ENCODE data around the gene ANAPC7.
"Not testable (repeated sequence)": the region's sequence is repeated elsewhere in the genome, so short reads cannot be mapped to it uniquely, and the experiment has no call there.

ANAPC7 gene

GRCh38 chr12:110405126-110405662 lies 1.7 kb upstream of the ANAPC7 start:
- DNase-seq (ENCODE audit: low spot score in 2 of 2); H3K4me1 Mint-ChIP-seq; H3K9me3 Mint-ChIP-seq; ATAC-seq (ENCODE audit: low read depth); H3K4me3 Mint-ChIP-seq; H3K36me3 Mint-ChIP-seq; H3K27ac Mint-ChIP-seq; H3K27me3 Mint-ChIP-seq: not testable (repeated sequence)

- Mint-ChIP-seq H3K4me3 (peak overlapping the region; percentile 99), H3K4me1 (peaks cover 6% of the 10 kb centered on the region), H3K27me3 (no peaks in the 10 kb centered on the region), H3K9me3 (no peaks in the 10 kb centered on the region), H3K36me3 (peaks cover 2% of the 10 kb centered on the region), H3K27ac (peak overlapping the region; percentile 98)
- peak; percentile 73 to 78 for DNase-seq (ENCODE audit: low spot score in 2 of 2)
- peak; percentile 68 for ATAC-seq (ENCODE audit: low read depth)
Measured at GRCh38 chr12:110403976-110404682, 621 bp upstream of the ANAPC7 start.

GRCh38 chr12:110382683-110383082 lies 20.8 kb downstream of the ANAPC7 start:
- no peak overlapping the region for H3K4me3 Mint-ChIP-seq
- no peak for ATAC-seq (ENCODE audit: low read depth)
- no peak for DNase-seq (ENCODE audit: low spot score in 2 of 2)
- peaks cover 5% of the 10 kb centered on the region for H3K4me1 Mint-ChIP-seq
- H3K27ac Mint-ChIP-seq = peak overlapping the region; percentile 69
- peaks cover 38% of the 10 kb centered on the region for H3K36me3 Mint-ChIP-seq
- H3K27me3 Mint-ChIP-seq = no peaks in the 10 kb centered on the region
- no peaks in the 10 kb centered on the region for H3K9me3 Mint-ChIP-seq

DNA sequence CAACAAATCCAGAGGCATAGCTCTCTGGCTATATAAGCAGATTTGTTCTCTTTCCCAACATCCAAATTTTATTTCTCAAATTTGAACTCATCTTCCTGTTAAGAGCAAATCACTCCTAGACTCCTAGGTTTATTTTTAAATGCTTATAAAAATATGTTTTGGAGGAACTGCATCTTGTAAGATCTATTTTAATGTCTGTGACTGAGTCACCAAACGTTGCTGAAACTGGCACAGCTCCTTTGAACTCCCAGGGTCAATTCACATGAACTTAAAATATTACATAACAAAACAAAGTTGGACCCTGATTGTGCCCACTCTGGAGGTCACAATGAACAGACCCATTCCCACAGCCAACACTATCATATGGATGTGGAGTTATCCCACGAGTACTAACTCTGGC lies 23.9 kb downstream of the ANAPC7 start:
- Mint-ChIP-seq H3K4me3 (no peak overlapping the region), H3K27ac (no peak overlapping the region), H3K27me3 (no peaks in the 10 kb centered on the region), H3K36me3 (peaks cover 41% of the 10 kb centered on the region), H3K4me1 (peaks cover 1% of the 10 kb centered on the region), H3K9me3 (no peaks in the 10 kb centered on the region)
- DNase-seq (ENCODE audit: low spot score in 2 of 2) = no peak
- ATAC-seq (ENCODE audit: low read depth) = no peak

GRCh38 chr12:110379197-110379596 lies 24.3 kb downstream of the ANAPC7 start:
- Mint-ChIP-seq H3K36me3 (peaks cover 40% of the 10 kb centered on the region), H3K9me3 (no peaks in the 10 kb centered on the region), H3K4me1 (no peaks in the 10 kb centered on the region), H3K27me3 (no peaks in the 10 kb centered on the region), H3K4me3 (no peak overlapping the region), H3K27ac (no peak overlapping the region)
- DNase-seq (ENCODE audit: low spot score in 2 of 2) = no peak
- ATAC-seq (ENCODE audit: low read depth) = no peak

- not testable (repeated sequence) for H3K27me3 Mint-ChIP-seq; H3K4me3 Mint-ChIP-seq; DNase-seq (ENCODE audit: low spot score in 2 of 2); H3K27ac Mint-ChIP-seq; ATAC-seq (ENCODE audit: low read depth); H3K9me3 Mint-ChIP-seq; H3K4me1 Mint-ChIP-seq
- H3K36me3 Mint-ChIP-seq = peaks cover 42% of the 10 kb centered on the region
Measured at GRCh38 chr12:110378131-110378790, 25.2 kb downstream of the ANAPC7 start.

- Mint-ChIP-seq H3K27me3 (no peaks in the 10 kb centered on the region), H3K4me3 (no peak overlapping the region), H3K4me1 (peaks cover 3% of the 10 kb centered on the region), H3K36me3 (peaks cover 23% of the 10 kb centered on the region), H3K27ac (peak overlapping the region; percentile 36), H3K9me3 (no peaks in the 10 kb centered on the region)
- ATAC-seq (ENCODE audit: low read depth) = no peak
- no peak for DNase-seq (ENCODE audit: low spot score in 2 of 2)
Measured at GRCh38 chr12:110373962-110374611, 29.4 kb downstream of the ANAPC7 start.

- no peak for ATAC-seq (ENCODE audit: low read depth)
- no peak for DNase-seq (ENCODE audit: low spot score in 2 of 2)
- peaks cover 4% of the 10 kb centered on the region for H3K4me1 Mint-ChIP-seq
- peaks cover 20% of the 10 kb centered on the region for H3K36me3 Mint-ChIP-seq
- H3K4me3 Mint-ChIP-seq = no peak overlapping the region
- H3K9me3 Mint-ChIP-seq = no peaks in the 10 kb centered on the region
- H3K27me3 Mint-ChIP-seq = no peaks in the 10 kb centered on the region
- H3K27ac Mint-ChIP-seq = peak overlapping the region; percentile 77
Measured at GRCh38 chr12:110373425-110373824, 30.1 kb downstream of the ANAPC7 start.

DNA sequence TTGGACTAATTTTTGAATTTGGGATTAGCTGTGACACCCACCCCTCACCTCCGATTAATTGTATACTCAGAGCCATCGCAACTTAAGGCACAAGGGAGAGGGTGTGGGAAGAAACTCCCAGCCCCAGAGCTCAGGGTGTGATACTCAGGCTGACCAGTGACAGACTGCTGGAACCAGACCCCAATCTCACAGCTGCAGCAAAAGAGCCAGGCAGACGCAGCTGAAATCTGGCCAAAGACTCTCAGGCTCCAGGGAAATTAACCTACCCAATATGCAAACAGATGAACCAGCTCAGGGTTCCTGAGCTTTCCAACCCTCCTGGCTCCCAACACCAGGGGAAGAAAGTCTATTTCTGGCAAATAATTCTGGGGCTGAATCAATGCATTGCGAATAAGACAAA lies 30.5 kb downstream of the ANAPC7 start:
- Mint-ChIP-seq H3K4me3 (no peak overlapping the region), H3K4me1 (peaks cover 5% of the 10 kb centered on the region), H3K9me3 (no peaks in the 10 kb centered on the region), H3K36me3 (peaks cover 17% of the 10 kb centered on the region), H3K27ac (peak overlapping the region; percentile 77), H3K27me3 (no peaks in the 10 kb centered on the region)
- ATAC-seq (ENCODE audit: low read depth) = no peak
- DNase-seq (ENCODE audit: low spot score in 2 of 2) = no peak

DNA sequence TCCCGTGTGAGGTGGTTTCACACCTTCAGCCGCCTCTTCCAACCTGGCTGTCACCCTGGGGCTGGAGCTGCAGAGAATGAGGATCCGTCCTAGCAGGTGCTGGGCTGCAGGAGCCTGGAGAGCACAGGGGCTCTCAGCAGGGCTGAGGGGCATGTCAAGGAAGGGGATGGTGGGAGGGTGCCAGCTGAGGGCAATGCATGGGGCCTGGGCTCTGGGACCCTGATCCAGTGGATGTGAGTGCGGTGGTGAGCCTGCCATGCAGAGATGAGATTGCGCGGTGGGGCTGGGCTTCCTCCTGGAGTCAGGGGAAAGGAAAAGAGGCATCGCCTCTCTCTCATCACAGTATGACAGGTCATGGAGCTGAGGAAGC lies 31.5 kb downstream of the ANAPC7 start:
- Mint-ChIP-seq H3K4me1 (peaks cover 5% of the 10 kb centered on the region), H3K27me3 (no peaks in the 10 kb centered on the region), H3K9me3 (no peaks in the 10 kb centered on the region), H3K4me3 (no peak overlapping the region), H3K27ac (peak overlapping the region; percentile 77), H3K36me3 (peaks cover 12% of the 10 kb centered on the region)
- ATAC-seq (ENCODE audit: low read depth) = no peak
- no peak for DNase-seq (ENCODE audit: low spot score in 2 of 2)

GRCh38 chr12:110371408-110372055 lies 32.0 kb downstream of the ANAPC7 start:
- DNase-seq (ENCODE audit: low spot score in 2 of 2) = peak; percentile 64 to 66
- no peak overlapping the region for H3K4me3 Mint-ChIP-seq
- peak overlapping the region; percentile 77 for H3K27ac Mint-ChIP-seq
- peak; percentile 94 for ATAC-seq (ENCODE audit: low read depth)
- no peaks in the 10 kb centered on the region for H3K9me3 Mint-ChIP-seq
- no peaks in the 10 kb centered on the region for H3K27me3 Mint-ChIP-seq
- H3K4me1 Mint-ChIP-seq = peaks cover 5% of the 10 kb centered on the region
- H3K36me3 Mint-ChIP-seq = peaks cover 12% of the 10 kb centered on the region

- Mint-ChIP-seq H3K36me3 (peaks cover 9% of the 10 kb centered on the region), H3K27me3 (no peaks in the 10 kb centered on the region), H3K9me3 (no peaks in the 10 kb centered on the region), H3K4me1 (peaks cover 5% of the 10 kb centered on the region), H3K4me3 (no peak overlapping the region), H3K27ac (peak overlapping the region; percentile 77)
- ATAC-seq (ENCODE audit: low read depth) (no peak), DNase-seq (ENCODE audit: low spot score in 2 of 2) (no peak)
Measured at GRCh38 chr12:110370732-110371231, 32.7 kb downstream of the ANAPC7 start.

- Mint-ChIP-seq H3K4me3 (no peak overlapping the region), H3K27me3 (no peaks in the 10 kb centered on the region), H3K36me3 (peaks cover 5% of the 10 kb centered on the region), H3K4me1 (peaks cover 5% of the 10 kb centered on the region), H3K9me3 (no peaks in the 10 kb centered on the region), H3K27ac (no peak overlapping the region)
- ATAC-seq (ENCODE audit: low read depth) (no peak), DNase-seq (ENCODE audit: low spot score in 2 of 2) (no peak)
Measured at GRCh38 chr12:110369992-110370391, 33.5 kb downstream of the ANAPC7 start.
